ENCODE measurements around the gene TMEM145. TPM values are rescaled to one million over a fixed set of nuclear protein-coding genes. Genes with fewer than 3 reads are reported as not detected.

Gene TMEM145
- total RNA-seq, 4 donors from 2014 or later, result not detected

DNA sequence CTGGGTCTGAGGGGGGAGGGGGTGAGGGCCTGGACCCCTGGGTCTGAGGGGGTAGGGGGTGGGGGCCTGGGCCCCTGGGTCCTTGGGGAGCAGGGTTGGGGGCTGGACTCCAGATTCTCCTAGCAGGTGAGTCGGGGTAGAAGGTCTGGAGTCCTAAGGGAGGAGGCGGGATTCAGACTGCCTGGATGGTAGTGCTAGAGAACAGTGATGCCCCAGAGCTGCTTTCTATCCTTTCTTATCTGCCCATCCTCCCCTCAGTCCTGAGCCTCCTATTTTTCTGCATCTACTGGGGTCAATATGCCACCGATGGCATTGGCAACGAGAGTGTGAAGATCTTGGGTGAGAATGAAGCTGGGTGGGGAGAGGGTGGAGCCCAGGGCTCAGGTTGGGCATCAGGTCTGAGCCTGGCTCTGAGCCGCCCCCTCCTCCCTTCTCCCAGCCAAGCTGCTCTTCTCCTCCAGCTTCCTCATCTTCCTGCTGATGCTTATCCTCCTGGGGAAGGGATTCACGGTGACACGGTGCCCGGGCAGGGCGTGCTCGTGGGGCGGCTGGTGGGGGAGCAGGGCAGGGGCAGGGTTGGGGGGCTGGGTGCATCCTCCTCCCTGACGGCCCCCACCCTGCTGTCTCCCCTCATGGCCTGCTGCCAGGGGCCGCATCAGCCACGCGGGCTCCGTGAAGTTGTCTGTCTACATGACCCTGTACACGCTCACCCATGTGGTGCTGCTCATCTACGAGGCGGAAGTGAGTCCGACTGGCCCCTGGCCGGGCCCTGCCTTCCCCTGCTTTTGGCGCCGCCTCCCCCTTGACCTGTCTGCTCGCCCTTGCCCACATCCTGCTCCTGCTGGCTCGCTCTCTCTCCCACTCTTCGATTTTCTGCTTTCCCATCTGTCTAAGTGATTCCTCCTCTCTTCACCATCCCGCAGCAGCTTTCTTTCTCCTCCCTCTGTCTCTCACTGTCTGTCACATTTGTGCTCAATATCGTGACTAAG is 3.4 kb downstream of the TMEM145 start:
- 22 to 48% methylated on average over 6 to 28 of the region's 28 CpGs for WGBS, 2 donors (ENCODE audit: low coverage in 1 of 2)
- Histone ChIP-seq H3K9me3 (no peaks in the 10 kb centered on the region), H3K27ac (no peak overlapping the region), H3K27me3 (peaks cover 51% of the 10 kb centered on the region), H3K4me3 (no peak overlapping the region), H3K36me3 (no peaks in the 10 kb centered on the region), H3K4me1 (peaks cover 4 to 22% (median 12%) of the 10 kb centered on the region in 4 donors)
- in situ Hi-C loops (cut with MboI; ENCODE audit: low pct_ligation_motif_present in 1 of 4, low pct_unique_long_range_greater_than_20kb in 1 of 4, low sequenced_read_pairs in 3 of 4) (loop anchor here in 2 of 4 donors (25.0 kb wide), 1 partner anchor 204 kb away; no protein-coding TSS in a partner anchor), intact Hi-C loops (cut with DNase I; ENCODE audit: low total_unique reads) (no loop called here)
- TF ChIP-seq, protein P1, sequence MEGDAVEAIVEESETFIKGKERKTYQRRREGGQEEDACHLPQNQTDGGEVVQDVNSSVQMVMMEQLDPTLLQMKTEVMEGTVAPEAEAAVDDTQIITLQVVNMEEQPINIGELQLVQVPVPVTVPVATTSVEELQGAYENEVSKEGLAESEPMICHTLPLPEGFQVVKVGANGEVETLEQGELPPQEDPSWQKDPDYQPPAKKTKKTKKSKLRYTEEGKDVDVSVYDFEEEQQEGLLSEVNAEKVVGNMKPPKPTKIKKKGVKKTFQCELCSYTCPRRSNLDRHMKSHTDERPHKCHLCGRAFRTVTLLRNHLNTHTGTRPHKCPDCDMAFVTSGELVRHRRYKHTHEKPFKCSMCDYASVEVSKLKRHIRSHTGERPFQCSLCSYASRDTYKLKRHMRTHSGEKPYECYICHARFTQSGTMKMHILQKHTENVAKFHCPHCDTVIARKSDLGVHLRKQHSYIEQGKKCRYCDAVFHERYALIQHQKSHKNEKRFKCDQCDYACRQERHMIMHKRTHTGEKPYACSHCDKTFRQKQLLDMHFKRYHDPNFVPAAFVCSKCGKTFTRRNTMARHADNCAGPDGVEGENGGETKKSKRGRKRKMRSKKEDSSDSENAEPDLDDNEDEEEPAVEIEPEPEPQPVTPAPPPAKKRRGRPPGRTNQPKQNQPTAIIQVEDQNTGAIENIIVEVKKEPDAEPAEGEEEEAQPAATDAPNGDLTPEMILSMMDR (IDR thresholded peaks at IDR 0.05), result no peak
- TF ChIP-seq POLR2AphosphoS5 (IDR thresholded peaks at IDR 0.05) (no peak), POLR2A (IDR thresholded peaks at IDR 0.05) (no peak), EP300 (IDR thresholded peaks at IDR 0.05; ENCODE audit: low read depth) (no peak)
- DNase-seq, result peak; percentile 42

DNA sequence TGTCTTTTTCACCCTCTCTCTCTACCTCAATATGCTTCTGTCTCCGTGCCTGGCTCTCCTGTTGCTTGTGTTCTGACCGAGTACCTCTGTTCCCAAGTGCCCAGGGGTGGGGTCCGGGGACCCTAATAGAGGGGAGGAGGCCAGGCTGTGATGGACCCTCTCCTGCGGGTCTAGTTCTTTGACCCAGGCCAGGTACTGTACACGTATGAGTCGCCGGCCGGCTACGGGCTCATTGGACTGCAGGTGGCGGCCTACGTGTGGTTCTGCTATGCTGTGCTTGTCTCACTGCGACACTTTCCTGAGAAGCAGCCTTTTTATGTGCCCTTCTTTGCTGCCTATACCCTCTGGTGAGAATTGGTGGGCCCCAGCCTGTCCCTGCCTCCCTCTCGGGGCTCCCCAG is 4.4 kb downstream of the TMEM145 start:
- TF ChIP-seq EP300 (IDR thresholded peaks at IDR 0.05; ENCODE audit: low read depth) (no peak), POLR2A (IDR thresholded peaks at IDR 0.05) (no peak), POLR2AphosphoS5 (IDR thresholded peaks at IDR 0.05) (no peak)
- TF ChIP-seq, protein P1 (IDR thresholded peaks at IDR 0.05), result no peak
- Histone ChIP-seq H3K9me3 (no peaks in the 10 kb centered on the region), H3K36me3 (no peaks in the 10 kb centered on the region), H3K27ac (no peak overlapping the region), H3K4me3 (no peak overlapping the region), H3K27me3 (peaks cover 51% of the 10 kb centered on the region), H3K4me1 (peaks cover 4 to 22% (median 12%) of the 10 kb centered on the region in 4 donors)
- in situ Hi-C loops (cut with MboI; ENCODE audit: low pct_ligation_motif_present in 1 of 4, low pct_unique_long_range_greater_than_20kb in 1 of 4, low sequenced_read_pairs in 3 of 4), result loop anchor here in 2 of 4 donors (25.0 kb wide), 1 partner anchor 205 kb away; no protein-coding TSS in a partner anchor
- 84% methylated on average over 13 of the region's 13 CpGs; no CpG with 5 or more reads in 1 of the 2 donors for WGBS, 2 donors (ENCODE audit: low coverage in 1 of 2)
- DNase-seq, result no peak
- intact Hi-C loops (cut with DNase I; ENCODE audit: low total_unique reads), result no loop called here

DNA sequence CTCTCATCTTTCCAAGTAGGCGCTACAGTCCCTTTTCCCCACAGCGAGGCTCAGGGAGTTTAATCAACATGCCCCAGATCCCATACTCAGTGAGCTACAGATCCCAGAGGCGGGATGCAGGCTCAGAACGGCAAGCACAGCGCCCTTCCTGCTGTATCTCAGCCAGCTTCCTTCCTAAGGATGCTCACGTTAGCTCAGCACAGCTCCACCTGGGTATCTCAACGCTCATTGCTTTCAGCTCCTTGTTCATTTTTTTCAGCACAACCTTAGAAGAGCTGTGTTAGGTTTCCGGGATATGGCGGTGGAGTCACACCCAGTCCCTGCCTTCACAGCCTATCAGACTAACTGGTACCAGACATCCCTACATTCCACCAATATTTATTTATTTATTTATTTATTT is 9.2 kb downstream of the TMEM145 start:
- Histone ChIP-seq H3K4me1 (peaks cover 17 to 30% (median 25%) of the 10 kb centered on the region in 4 donors), H3K27ac (no peak overlapping the region), H3K27me3 (peaks cover 36% of the 10 kb centered on the region), H3K4me3 (no peak overlapping the region), H3K36me3 (no peaks in the 10 kb centered on the region), H3K9me3 (no peaks in the 10 kb centered on the region)
- intact Hi-C loops (cut with DNase I; ENCODE audit: low total_unique reads) (loop anchor here (10.0 kb wide), 1 partner anchor 188 kb away; the partner anchor contains the start of gene POU2F2), in situ Hi-C loops (cut with MboI; ENCODE audit: low pct_ligation_motif_present in 1 of 4, low pct_unique_long_range_greater_than_20kb in 1 of 4, low sequenced_read_pairs in 3 of 4) (loop anchor here (10.0 to 25.0 kb wide), 3 partner anchors 188 to 210 kb away; partner anchors contain the start of gene POU2F2 (in 1 of the 4))
- DNase-seq, result no peak
- 62 to 70% methylated on average over 3 to 9 of the region's 9 CpGs for WGBS, 2 donors (ENCODE audit: low coverage in 1 of 2)
- TF ChIP-seq EP300 (IDR thresholded peaks at IDR 0.05; ENCODE audit: low read depth) (no peak), POLR2A (IDR thresholded peaks at IDR 0.05) (no peak), POLR2AphosphoS5 (IDR thresholded peaks at IDR 0.05) (no peak)
- TF ChIP-seq, protein P1 (IDR thresholded peaks at IDR 0.05), result no peak

DNA sequence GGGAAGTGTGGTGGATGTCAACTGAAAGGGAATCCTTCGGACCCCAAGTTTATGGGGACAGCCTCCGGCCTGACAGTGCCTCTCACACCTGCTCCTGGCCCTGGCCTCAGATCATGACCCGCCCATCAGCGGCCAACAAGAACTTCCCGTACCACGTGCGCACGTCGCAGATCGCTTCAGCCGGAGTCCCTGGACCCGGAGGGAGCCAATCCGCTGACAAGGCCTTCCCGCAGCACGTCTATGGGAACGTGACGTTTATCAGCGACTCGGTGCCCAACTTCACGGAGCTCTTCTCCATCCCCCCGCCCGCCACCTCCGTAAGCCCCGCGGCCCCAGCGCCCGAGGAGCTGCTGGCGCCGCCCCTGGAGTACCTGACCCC is 10.4 kb downstream of the TMEM145 start:
- peak; percentile 21 for DNase-seq
- no peak overlapping the region for H3K4me3 ChIP-seq
- H3K36me3 ChIP-seq, result no peaks in the 10 kb centered on the region
- H3K27me3 ChIP-seq, result peaks cover 36% of the 10 kb centered on the region
- H3K4me1 ChIP-seq, result peaks cover 23 to 39% (median 27%) of the 10 kb centered on the region in 4 donors
- H3K27ac ChIP-seq, result no peak overlapping the region
- in situ Hi-C loops (cut with MboI; ENCODE audit: low pct_ligation_motif_present in 1 of 4, low pct_unique_long_range_greater_than_20kb in 1 of 4, low sequenced_read_pairs in 3 of 4) (loop anchor here (10.0 to 25.0 kb wide), 3 partner anchors 189 to 211 kb away; partner anchors contain the start of gene POU2F2 (in 1 of the 4)), intact Hi-C loops (cut with DNase I; ENCODE audit: low total_unique reads) (loop anchor here (10.0 kb wide), 1 partner anchor 189 kb away; the partner anchor contains the start of gene POU2F2)
- WGBS, 2 donors (ENCODE audit: low coverage in 1 of 2), result 34% methylated on average over 3 of the region's 29 CpGs; no CpG with 5 or more reads in 1 of the 2 donors
- no peaks in the 10 kb centered on the region for H3K9me3 ChIP-seq
- TF ChIP-seq POLR2AphosphoS5 (IDR thresholded peaks at IDR 0.05) (no peak), EP300 (IDR thresholded peaks at IDR 0.05; ENCODE audit: low read depth) (no peak), POLR2A (IDR thresholded peaks at IDR 0.05) (no peak)
- TF ChIP-seq, protein P1 (IDR thresholded peaks at IDR 0.05), result no peak

Measured in transverse colon (tissue), 4 donors.